Urinary bladder (tissue), 4 donors: ENCODE data around the gene RNF10. TPM values are rescaled to one million over a fixed set of nuclear protein-coding genes. Genes with fewer than 3 reads are reported as not detected.

Source experiments
- DNase-seq: peaks from one replicate; pipeline ENCODE4 v3.0.0-alpha.2; 2015; ENCODE audit errors: extremely low spot score
- H3K27ac ChIP-seq: one replicate; pipeline ENCODE4 v1.5.1; 2013; ENCODE audit warnings: low read depth, mild to moderate bottlenecking, moderate library complexity
- H3K36me3 ChIP-seq: one replicate; pipeline ENCODE4 v1.6.1; 2013; ENCODE audit warnings: mild to moderate bottlenecking, moderate library complexity; ENCODE audit not compliant: insufficient read depth
- H3K4me1 ChIP-seq: one replicate; pipeline ENCODE4 v1.6.1; 2013; ENCODE audit warnings: mild to moderate bottlenecking, moderate library complexity; ENCODE audit not compliant: insufficient read depth
- H3K4me3 ChIP-seq: one replicate; pipeline ENCODE4 v1.5.1; 2013; ENCODE audit warnings: low read depth, low read length
- WGBS: extraction: QIAGEN DNeasy Blood & Tissue Kit; methylation state at CpG from one replicate; pipeline ENCODE4 v1.1.7; 2013; 5-methylcytosine and 5-hydroxymethylcytosine counted together
- polyA plus RNA-seq: library from polyadenylated mRNA; stranded (reverse); fragments of 200-250 nt; gene quantifications from one replicate; pipeline ENCODE4 v1.2.3, GENCODE V29; 2013
- small RNA-seq: library from RNA; depleted of rRNA; stranded (forward); fragments of <200 nt; gene quantifications from one replicate; pipeline ENCODE3, GENCODE V24; 2014
- total RNA-seq: library from RNA; depleted of rRNA; stranded (reverse); fragments of >200 nt; gene quantifications from one replicate; pipeline ENCODE4 v1.2.3, GENCODE V29; 2014
- donor health status: healthy with polysubstance abuse.
- donor health status: healthy.

RNF10 gene
- total and polyA plus RNA-seq, 2 donors: 86.6 to 98.4 TPM

DNA sequence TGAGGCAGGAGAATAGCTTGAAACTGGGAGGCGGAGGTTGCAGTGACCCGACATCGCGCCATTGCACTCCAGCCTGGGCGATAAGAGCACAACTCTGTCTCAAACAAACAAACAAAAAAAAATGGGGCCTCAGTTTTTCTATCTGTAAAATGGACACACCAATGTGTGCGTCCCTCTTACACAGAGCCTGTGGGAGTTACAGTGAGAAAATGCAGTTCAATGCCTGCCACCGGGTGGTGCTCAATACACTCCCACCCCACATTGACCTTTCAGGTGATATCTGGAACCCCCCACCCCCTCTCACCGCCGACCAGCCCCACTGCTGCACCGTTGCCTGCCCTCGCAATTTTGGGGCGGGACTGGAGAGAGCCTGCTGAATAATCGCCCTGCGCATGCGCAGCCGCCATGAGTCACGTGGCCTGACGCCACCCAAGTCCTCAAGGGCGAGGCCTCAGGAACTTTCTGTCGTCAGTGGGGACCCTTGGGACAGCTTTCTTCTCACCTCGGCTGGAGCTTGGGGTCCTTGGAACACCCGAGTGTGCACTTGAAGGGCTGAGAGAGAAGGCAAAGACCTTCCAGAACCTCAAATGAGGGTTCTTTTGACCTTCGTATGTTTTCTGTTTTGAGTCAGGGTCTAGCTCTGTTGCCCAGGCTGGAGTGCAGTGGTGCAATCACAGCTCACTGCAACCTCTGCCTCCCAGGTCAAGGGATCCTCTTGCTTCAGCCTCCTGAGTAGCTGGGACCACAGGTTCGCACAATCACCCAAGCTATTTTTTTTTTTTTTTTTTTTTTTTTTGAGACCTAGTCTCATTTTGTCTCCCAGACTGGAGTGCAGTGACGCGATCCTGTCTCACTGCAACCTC, 91.6 kb downstream of the RNF10 start:
- H3K4me1 ChIP-seq: no peaks in the 10 kb centered on the region
- DNase-seq: no peak
- no peaks in the 10 kb centered on the region for H3K36me3 ChIP-seq
- H3K4me3 ChIP-seq: no peak overlapping the region
- 73% methylated on average over 26 of the region's 26 CpGs for WGBS
- H3K27ac ChIP-seq: no peak overlapping the region

Small RNA genes within 50 kb of the gene (small RNA-seq; reads per million reads assigned to genes)
- not detected for gene RF00019

Other genes with a start within 250 kb of the RNF10 start
- gene RNU4-2, start 242.5 kb upstream of the RNF10 start, total RNA-seq: under 0.01 TPM
- not detected for gene RNU4-2, start 242.5 kb upstream of the RNF10 start, polyA plus RNA-seq
- under 0.01 TPM for gene RNU4-1, start 241.1 kb upstream of the RNF10 start, total RNA-seq
- not detected for gene RNU4-1, start 241.1 kb upstream of the RNF10 start, polyA plus RNA-seq
- gene SIRT4, start 232.0 kb upstream of the RNF10 start, total RNA-seq: 2.3 TPM
- gene SIRT4, start 232.0 kb upstream of the RNF10 start, polyA plus RNA-seq: 1.8 TPM
- 0.90 TPM for gene PLA2G1B, start 206.6 kb upstream of the RNF10 start, total RNA-seq
- gene PLA2G1B, start 206.6 kb upstream of the RNF10 start, polyA plus RNA-seq: 0.60 TPM
- 1.5 TPM for gene MSI1, start 165.2 kb upstream of the RNF10 start, total RNA-seq
- gene MSI1, start 165.2 kb upstream of the RNF10 start, polyA plus RNA-seq: 0.54 TPM
- gene COX6A1, start 96.2 kb upstream of the RNF10 start, total RNA-seq: 278 TPM
- gene COX6A1, start 96.2 kb upstream of the RNF10 start, polyA plus RNA-seq: 715 TPM
- gene TRIAP1, start 88.0 kb upstream of the RNF10 start, total RNA-seq: 12.4 TPM
- 21.4 TPM for gene TRIAP1, start 88.0 kb upstream of the RNF10 start, polyA plus RNA-seq
- 26.2 TPM for gene GATC, start 87.9 kb upstream of the RNF10 start, total RNA-seq
- 11.9 TPM for gene GATC, start 87.9 kb upstream of the RNF10 start, polyA plus RNA-seq
- 90.6 TPM for gene SRSF9, start 64.6 kb upstream of the RNF10 start, total RNA-seq
- 80.0 TPM for gene SRSF9, start 64.6 kb upstream of the RNF10 start, polyA plus RNA-seq
- gene DYNLL1, start 38.2 kb upstream of the RNF10 start, total RNA-seq: 247 TPM
- gene DYNLL1, start 38.2 kb upstream of the RNF10 start, polyA plus RNA-seq: 458 TPM
- gene COQ5, start 5.2 kb upstream of the RNF10 start, total RNA-seq: 26.8 TPM
- gene COQ5, start 5.2 kb upstream of the RNF10 start, polyA plus RNA-seq: 25.0 TPM
- 25.4 TPM for gene POP5, start 47.0 kb downstream of the RNF10 start, total RNA-seq
- gene POP5, start 47.0 kb downstream of the RNF10 start, polyA plus RNA-seq: 38.9 TPM
- gene CABP1, start 106.3 kb downstream of the RNF10 start, total RNA-seq: 4.9 TPM
- gene CABP1, start 106.3 kb downstream of the RNF10 start, polyA plus RNA-seq: 10.4 TPM
- 89.5 TPM for gene MLEC, start 152.8 kb downstream of the RNF10 start, total RNA-seq
- gene MLEC, start 152.8 kb downstream of the RNF10 start, polyA plus RNA-seq: 54.6 TPM
- gene UNC119B, start 176.1 kb downstream of the RNF10 start, total RNA-seq: 17.5 TPM
- gene UNC119B, start 176.1 kb downstream of the RNF10 start, polyA plus RNA-seq: 24.8 TPM
- gene ACADS, start 191.5 kb downstream of the RNF10 start, total RNA-seq: 6.7 TPM
- gene ACADS, start 191.5 kb downstream of the RNF10 start, polyA plus RNA-seq: 35.6 TPM